NCI-H1092 (cell line): ENCODE data around the gene CLEC1B.
"Not testable (repeated sequence)": the region's sequence is repeated elsewhere in the genome, so short reads cannot be mapped to it uniquely, and the experiment has no call there.

ENCODE experiments used
- DNase-seq: peaks from one replicate; lab custom pipeline; 2025; lab: John Stamatoyannopoulos, UW

Gene CLEC1B

DNA sequence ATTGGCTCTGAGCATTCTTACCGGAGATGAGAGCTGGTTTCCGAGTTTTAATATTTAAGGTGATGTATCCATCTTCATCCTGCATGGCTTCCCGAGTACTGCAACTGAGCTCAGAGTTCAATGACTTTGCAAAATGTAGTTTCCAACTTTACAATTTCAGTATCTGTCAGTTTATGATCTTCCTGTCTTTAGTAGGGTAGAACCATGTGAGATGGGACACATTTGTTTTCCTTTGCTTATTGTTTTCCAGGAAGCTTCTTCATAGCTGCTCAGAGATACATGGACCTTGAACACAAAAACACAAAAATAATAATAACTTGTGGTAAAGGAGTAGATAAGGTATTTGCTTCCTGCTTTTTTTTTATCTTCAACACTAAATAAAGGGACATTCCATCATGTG is at the start of gene CLEC1B:
Gene CLEC1B (minus strand): TSS at position 106 of the 400 bp plus-strand sequence. CDS start 21 bp downstream, at position 85.
- no peak for DNase-seq

DNA sequence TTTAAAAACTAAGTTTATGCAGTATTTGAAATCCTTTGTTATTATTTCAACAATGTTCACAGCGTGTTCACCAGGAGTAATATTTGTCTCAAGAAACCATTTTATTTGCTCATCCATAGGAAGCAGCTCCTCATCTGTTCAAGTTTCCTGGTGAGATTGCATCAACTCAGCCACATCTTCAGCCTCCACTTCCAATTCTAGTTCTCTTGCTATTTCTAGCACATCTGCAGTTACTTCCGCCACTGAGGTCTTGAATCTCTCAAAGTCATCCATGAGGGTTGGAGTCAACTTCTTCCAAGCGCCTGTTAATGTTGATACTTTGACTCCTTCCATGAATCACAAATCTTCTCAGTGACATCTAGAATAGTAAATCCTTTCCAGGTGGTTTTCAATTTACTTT is 49.6 kb upstream of the CLEC1B start:
- DNase-seq = no peak

DNA sequence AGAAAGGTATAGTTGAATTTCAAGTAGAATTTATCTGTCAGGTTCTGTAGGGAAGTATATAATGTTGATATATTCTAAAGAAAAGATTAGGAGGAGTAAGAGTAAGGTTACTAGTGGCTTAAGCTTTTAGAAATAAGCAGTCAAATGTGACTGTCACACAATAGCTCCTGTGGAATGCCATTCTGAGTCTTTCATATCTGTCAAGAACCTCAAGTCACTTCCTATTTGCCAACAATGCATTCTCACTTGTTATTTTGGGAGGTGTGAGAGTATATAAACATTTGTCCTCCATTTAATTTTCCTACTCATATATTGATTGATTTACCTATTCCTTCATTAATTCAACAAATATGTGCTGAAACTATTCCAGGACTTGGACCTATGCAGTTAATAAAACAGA is 43.2 kb upstream of the CLEC1B start:
- DNase-seq = no peak

DNA sequence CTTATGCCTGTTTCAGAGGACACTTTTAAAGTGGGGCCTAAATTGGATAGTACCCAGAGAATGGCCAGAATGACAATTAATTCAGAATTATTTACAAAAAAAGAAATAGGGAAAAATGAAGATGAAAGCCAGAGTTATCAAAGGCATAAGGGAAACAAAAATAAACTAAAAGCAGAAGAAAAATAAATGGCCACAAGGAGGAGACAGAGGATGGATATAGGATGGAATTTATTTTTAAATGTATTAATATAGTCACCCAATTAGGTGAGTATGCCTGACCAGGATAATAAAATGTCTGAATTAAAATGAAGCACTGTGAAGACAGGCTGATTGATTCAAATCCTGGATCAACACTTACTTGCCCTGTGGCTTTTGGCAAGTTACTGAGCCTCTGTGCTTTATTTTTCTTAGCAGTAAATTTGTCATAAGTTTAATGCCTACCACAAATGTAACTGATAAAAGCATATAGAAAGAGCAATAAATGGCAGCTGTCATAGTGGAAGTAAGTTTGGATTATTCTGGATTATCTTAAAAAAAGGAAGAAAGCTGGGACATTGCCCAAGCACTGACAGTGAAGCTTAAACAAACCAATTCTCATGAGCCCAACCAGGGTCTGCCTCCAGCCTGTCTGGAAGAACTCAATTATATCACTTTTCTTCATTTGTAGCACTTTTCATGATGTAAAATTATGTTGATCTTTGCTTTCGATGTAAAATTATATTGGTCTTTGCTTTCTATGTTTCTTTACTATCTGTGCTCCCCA is 35.0 kb upstream of the CLEC1B start:
- DNase-seq = no peak

DNA sequence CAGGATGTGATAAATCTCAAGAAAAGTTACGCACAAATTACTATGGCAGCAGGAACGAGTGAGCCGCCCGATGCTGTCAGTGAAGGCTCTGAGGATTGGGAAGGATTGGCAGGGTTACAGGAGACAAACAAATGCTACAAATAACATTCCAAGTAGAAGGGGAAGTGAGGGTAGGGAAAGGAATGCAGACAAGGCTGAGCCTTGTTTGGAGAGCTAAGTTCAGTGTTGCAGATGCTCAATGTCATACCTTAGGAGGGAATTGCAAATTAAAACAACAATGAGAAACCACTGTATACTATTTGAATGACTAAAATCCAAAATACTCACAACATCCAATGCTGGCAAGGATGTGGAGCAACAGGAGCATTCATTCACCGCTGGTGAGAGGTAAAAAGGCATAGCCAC is 32.9 kb upstream of the CLEC1B start:
- no peak for DNase-seq

DNA sequence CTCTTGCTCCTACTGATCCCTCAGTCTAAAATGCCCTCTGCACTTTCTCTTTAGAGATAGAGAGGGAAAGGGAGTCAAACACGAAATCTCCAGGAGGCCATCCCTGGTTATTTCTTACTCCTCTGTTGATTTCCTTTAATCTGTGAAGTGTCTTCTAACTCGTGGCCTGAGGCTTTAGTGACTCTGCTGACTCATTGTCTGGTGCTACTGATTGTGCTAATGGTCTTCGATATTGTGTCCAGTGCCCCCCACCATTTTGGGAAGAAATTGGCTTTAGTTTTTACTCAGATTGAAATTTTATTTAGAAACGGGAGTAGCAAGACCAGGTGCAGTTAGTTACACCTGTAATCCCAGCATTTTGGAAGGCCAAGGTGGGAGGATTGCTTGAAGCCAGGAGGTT is 32.4 kb upstream of the CLEC1B start:
- no peak for DNase-seq

DNA sequence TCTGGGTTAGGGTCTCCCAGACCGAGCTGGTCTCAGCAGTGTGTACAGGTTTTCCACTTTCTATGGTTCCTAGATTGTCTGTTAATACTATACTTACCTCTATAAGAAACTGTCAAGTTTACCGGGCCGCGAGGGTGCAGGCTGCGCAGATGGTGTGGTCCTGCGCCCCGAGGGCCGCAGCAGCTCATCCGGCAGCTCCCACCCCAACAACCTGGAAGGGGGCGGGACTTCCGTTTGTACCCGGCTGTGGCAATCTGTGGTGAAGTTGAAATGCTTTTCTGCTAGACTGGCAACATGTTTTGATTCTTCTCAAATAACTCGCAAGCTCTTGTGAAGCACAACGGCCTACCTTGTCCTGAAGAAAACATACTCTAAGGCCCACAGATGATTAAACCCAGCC is 31.5 kb upstream of the CLEC1B start, which contains the start of gene CLEC9A:
Gene CLEC9A (plus strand): TSS at position 237 of the 400 bp plus-strand sequence. CDS start 22,006 bp downstream, outside the sequence.
- DNase-seq = no peak

DNA sequence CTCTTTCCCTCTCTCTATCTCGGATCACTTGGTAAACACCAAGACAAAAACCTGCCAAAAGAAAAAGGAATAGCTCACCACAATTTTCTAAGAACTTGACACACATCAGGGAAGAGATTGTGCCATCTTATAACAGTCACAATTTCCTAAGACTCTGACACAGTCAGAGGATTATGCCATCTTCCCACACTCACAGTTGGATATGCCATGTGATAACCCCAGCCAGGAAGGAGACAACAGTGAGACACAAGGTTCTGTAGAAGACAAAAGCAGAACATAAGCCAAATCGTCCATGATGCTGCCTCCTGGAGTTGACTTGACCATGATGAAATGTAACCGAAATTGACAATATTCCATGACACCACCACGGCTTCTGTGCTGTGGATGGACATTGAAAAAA is 28.8 kb upstream of the CLEC1B start:
- DNase-seq = no peak

DNA sequence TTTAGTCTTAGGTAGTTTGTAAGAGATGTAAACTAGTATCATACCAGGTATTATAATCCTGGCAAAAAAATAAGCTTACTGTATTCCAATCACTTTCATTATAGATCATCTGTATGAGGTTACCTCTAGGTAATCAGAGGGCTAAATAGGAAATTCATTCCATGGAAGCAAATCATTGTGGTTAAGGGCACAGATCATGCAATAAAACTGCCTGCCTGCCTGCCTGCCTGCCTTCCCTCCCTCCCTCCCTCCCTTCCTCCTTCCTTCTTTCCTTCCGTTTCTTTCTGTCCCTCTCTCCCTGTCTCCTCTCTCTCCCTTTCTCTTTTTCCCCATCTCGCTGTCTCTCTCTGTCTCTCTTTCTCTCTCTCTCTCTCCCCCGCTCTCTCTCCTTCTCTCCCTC is 28.4 kb upstream of the CLEC1B start:
- DNase-seq = no peak

DNA sequence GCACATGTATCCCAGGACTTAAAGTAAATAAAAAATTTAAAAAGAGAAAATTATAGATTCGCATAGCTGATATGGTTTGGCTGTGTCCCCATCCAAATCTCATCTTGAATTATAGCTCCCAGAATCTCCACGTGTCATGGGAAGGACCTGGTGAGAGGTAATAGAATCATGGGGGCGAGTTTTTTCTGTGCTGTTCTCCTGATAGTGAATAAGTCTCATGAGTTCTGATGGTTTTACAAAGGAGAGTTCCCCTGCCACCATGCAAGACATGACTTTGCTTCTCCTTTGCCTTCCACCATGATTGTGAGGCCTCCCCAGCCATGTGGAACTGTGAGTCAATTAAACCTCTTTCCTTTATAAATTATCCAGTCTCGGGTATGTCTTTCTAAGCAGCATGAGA is 27.7 kb upstream of the CLEC1B start:
- not testable (repeated sequence) for DNase-seq

DNA sequence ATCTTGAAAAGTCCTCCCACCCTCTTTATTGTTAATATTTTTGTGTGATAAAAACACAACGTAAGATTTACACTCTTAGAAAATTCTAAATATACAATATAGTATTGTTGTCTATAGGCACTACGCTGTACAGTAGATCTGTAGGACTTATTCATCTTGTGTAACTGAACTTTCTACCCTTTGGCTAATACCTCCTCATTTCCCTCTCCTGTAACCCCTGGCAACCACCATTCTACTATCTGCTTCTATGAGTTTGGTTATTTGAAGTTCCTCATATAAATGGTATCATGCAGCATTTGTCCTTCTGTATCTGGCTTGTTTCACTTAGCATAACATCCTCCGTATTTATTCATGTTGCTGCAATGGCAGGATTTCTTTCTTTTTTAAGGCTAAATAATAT is 26.3 kb upstream of the CLEC1B start:
- no peak for DNase-seq

DNA sequence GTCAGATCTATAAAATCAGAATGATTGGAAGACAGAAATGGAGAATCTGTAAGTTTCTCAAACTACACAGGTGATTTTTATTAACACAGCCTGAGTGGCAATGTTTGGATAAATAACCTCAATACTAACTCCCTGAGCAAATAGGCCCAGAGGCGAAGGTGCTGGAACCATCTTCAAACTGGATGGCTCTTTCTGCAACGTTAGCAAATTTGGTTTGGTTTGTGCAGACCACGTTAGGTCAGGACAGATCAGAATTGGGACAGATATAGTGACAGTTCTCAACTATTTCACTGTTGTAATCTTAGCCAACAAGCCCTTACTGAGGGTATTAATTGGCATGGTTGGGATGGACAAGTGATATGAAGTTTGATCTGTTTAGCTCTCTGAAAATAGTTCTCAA is 22.4 kb upstream of the CLEC1B start:
- no peak for DNase-seq

DNA sequence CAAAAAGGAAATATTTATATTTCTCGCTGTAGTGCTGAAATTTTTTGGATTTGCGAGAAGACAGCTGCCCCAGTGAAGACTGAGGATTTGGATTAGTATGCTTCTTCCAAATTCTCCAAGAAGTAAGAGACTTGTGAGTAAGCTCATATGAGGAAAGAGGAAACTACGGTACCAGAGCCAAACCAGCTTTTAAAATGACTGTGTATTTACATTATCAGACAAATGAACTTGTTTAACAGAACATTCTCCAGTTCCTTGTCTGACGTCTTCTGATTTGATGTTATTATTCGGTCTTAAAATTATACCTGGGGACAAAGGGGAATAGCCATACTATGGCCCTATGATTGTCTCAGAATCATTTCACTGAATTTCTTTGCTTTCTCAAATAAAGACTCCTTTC is 19.5 kb upstream of the CLEC1B start:
- DNase-seq = no peak

DNA sequence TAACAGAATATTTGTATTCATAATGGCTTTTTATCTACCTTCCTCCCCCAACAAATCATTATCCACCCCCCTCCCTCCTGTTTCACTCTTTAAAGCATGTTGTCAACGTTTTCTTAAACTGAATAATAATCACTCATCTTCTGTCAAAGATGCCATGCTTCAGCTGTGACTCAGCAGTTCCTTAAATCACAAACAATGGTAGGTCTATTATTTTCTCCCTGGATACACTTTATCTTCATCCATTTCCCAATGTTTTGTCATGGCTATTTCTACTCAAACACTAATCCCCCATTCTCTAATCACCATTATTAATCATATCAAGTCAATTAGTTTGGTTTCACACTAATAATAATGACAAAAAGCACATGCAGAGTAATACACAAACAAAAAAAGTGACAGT is 18.0 kb upstream of the CLEC1B start:
- DNase-seq = no peak

DNA sequence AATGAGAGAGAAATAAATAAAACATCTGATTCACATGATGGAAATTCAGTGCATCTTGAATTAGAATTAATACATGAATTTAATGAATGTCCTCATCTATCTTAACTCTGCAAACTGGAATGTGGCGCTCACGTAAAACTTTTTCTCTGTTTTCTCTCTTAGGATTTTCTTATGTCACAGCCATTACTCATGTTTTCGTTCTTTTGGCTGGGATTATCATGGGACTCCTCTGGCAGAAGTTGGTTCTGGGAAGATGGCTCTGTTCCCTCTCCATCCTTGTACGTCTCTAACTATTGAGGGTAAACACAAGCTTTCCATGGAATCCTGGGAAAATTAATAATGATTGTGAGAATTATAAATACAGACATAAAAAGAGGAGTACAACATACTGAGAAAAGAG is 16.5 kb upstream of the CLEC1B start:
- no peak for DNase-seq

DNA sequence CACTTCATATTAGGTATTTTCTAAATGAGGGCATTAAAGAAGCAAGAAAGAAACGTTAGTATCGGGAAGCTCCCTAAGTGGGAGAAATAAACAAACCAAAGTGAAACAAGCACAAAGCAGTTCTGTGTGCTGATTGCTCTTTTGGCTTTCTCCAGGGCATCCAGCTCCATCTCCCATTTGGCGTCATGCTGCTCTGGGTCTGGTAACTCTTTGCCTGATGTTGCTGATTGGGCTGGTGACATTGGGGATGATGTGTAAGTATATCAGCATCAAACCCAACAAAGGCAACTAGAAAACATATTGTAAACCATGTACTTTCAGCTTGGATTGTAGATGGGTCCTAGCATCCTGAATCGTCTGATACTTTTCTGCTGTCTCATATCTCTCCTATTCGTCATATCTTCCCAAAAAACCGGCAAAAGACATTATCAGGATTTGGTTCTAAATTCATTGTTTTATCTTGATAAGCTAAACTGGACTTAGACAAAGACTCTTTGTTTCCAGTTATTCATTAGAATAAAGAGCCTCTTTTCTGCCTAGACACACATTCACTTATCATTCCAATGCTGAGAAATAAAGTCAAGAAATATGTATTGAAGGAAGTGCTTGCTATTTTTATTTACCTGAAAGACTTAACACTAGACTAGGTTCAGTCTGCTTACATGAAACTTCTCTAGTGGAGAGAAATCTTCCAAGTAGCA is 13.9 kb upstream of the CLEC1B start:
- no peak for DNase-seq

DNA sequence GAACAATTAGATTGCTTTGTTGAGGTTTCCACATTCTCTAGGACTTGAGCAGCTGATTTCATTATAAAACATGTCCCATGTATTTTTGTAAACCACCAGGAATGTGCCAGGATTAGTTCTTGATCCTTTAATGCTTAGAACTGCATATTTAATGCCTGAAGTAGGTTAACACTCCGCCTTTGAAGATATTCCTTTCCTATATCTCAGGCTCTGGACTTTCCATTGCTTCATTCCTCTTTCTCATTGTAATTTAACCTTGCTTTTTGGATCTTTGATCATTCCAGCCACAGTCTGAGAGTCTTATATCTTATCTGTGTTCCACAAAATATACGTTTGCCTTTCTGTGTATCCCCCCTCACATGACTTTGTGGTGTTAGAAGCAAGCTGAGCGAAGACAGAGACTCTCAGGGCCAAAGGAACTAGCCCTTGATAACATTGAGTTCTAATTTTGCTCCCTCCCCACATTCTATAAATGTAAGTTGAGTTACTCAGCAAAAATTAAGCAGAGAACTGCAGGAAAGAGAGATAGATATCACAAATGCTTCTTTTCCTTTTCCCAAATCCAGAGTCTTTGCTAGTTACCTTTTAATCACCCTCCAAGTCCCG is 2.4 kb upstream of the CLEC1B start:
- DNase-seq = no peak

DNA sequence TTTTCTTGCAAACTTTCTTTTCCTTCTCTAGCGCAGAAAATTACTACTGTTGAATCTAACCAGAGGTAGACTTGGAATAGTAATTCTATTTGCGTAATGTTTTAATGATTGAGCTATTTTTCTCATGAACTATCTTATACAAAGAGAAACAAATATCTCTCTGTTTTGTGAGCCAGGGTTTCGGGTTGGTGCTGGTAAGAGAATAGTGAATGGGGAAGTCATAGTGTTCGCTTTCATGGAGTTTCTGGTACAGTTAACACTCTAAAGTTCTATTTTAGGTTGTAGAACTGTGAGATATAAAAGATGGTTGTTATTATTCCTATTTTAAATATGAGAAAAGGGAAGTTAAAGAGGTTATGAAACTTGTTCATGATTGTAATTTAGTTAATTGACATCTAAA is 6.6 kb downstream of the CLEC1B start:
- DNase-seq = no peak

DNA sequence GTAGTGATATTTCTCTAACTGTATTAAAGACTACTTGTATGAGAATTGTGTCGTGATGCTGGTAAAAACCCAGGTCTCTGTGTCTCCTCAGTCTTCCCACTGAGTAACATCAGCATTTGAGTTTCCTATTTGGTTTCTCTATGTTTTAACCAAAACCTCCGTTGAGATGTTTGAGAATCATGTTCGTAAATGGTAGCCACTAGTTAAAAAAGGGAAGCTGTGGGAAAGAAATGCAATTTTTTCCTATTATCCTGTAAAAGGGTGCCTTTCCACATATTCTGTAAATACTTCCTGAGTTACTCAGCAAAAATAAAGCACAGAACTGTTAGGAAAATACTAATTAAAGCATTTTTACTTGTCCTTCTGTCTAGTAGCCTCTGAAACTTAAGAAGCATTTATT is 7.0 kb downstream of the CLEC1B start:
- DNase-seq = no peak

DNA sequence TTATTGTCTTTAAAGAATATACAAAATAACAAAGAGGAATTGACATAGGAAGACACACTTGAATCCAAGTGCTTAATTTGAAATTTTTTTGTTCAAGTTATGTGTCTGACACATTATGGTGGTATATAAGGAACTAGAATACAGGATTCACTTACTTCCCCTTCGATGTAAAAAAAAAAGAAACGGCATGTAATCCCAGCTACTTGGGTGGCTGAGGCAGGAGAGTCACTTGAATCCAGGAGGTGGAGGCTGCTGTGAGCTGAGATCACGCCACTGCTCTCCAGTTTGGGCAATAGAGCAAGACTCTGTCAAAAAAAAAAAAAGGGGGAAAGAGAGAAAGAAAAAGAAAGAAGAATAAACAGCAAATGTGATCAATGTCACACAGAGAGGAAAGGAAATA is 18.8 kb downstream of the CLEC1B start:
- no peak for DNase-seq

DNA sequence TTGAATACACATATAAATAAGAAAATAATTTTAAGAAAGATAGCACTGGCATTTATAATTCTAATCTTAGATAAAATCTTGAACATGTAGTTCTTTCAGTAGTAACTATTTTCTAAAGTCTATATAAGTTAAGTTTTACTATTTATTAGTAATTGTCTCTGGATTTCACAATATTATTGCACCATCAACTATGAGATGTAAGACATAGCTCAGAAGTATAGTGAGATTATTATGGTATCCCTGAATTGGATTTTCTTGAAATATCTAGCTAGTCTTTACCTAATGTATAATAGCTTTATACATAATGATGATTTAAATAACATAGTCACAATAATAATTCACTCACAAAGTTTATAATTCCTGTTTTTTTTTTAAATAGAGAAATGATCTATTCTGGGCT is 21.0 kb downstream of the CLEC1B start:
- no peak for DNase-seq

DNA sequence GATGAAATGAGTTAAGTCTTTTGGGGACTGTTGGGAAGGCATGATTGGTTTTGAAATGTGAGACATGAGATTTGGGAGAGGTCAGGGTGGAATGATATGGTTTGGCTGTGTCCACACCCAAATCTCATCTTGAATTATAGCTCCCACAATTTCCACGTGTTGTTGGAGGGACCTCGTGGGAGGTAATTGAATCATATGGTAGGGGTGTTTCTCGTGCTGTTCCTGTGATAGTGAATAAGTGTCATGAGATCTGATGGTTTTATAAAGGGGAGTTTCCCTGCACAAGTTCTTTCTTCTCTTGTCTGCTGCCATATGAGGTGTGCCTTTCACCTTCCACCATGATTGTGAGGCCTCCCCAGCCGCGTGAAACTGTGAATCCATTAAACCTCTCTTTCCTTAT is 22.3 kb downstream of the CLEC1B start:
- DNase-seq = not testable (repeated sequence)

DNA sequence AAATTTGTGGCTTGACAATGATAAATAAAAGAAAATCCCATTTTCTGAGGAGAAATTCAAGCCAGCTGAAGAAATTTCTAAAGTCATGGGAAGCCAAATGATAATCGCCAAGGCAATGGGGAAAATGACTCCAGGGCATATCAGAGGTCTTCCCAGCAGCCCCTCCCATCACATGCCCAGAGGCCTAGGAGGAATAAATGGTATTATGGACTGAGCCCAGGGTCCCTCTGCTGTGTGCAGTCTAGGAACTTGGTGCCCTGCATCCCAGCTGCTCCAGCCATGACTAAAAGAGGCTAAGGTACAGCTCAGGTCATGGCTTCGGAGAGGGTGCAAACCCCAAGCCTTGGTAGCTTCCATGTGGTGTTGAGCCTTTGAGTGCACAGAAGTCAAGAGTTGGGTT is 23.3 kb downstream of the CLEC1B start:
- no peak for DNase-seq
